Stimulated activated CD8-positive, alpha-beta memory T cell treated with anti-CD3 and anti-CD28 coated beads, Interleukin-7, amount 100 ng/mL, for 48 hours (primary cell): ENCODE data around the gene FAAP24.
"Not testable (repeated sequence)": the region's sequence is repeated elsewhere in the genome, so short reads cannot be mapped to it uniquely, and the experiment has no call there.

ENCODE experiments used
- DNase-seq, 2 donors: peaks; one replicate each; pipeline ENCODE4 v3.0.0-alpha.2; 2020; ENCODE audit warnings: low read depth in 1 of 2; ENCODE audit errors: extremely low read depth in 1 of 2

Gene FAAP24

DNA sequence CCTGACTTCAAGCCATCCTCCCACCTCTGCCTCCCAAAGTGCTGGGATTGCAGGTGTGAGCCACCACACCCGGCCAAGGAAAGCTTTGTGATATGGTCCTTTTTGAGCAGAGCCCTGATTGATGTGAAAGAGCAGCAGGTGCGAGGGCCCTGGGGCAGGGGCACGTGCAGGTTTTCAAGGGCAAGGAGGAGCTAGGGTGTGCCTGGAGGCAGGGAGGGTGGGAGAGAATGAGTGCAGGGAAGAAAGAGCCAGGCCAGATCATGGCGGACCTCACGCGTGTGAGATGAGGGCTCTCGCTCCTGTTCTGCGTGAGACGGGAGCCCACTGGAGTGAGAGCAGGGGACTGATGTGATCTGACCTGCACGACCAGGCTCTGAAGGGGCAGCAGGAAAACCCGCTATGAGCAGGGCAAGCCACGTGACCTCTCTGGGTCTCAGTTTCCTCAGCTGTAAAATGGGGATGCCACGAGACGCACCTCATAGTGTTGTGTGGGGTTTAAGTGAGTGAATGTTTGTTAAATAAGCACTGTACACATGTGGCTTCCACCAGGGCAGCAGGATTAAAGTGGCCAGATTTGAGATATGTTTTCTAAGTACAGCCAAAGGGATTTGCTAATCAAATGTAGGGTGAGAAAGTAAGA is 25.8 kb downstream of the FAAP24 start:
- DNase-seq, result no peak

DNA sequence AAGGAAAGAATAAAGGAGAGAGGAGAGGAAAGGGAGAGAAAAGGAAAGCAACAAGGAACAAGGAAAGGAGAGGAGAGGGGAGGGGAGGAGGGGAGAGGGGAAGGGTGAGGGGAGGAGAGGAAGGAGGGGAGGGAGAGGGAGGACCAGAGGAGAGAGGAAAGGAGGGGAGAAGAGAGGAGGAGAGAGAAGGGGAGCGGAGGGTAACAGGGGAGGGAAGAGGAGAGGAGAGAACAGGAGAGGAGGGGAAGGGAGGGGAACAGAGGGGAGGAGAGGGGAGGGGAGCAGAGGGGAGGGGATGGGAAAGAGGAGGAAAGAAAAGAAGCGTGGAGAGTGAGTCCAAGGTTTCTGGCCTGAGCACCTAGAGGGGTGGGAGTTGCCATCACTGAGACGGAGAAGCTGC is 26.7 kb downstream of the FAAP24 start:
- DNase-seq, result no peak

DNA sequence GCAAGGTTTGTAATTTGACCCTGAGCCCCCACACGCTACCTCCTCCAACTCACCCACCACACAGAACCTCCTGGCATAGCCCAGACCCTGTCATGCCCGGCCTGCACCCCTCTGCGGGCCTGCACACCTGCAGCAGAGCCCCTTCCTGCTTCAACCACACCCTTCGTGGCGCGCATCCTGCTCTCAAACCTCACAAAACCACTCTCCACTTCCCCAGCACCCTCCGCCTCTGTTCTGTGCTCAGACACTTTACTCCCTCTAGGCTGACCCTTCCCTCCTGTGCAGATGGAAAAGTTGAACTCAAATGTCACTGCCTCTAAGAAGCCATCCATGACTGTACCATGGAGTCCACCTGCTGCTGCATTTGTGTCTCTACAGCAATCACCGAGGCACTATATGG is 28.5 kb downstream of the FAAP24 start:
- no peak for DNase-seq

DNA sequence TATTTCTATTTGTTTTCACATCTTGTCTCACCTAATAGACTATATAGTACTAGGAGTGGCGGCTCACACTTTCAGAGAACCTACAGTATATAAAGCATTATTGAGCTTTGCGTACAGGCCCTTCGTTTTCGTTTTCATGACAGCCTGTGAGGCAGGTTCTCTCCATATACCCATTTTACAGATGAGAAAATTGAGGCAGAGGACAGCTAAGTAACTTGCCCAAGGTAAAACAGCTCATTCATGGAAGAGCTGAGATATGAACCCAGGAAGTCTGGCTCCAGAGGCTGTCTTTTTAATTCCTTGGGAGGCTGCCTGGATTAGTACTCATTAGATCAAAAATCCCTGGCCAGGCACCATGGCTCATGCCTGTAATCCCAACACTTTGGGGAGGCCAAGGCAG is 28.9 kb downstream of the FAAP24 start:
- DNase-seq, result no peak

DNA sequence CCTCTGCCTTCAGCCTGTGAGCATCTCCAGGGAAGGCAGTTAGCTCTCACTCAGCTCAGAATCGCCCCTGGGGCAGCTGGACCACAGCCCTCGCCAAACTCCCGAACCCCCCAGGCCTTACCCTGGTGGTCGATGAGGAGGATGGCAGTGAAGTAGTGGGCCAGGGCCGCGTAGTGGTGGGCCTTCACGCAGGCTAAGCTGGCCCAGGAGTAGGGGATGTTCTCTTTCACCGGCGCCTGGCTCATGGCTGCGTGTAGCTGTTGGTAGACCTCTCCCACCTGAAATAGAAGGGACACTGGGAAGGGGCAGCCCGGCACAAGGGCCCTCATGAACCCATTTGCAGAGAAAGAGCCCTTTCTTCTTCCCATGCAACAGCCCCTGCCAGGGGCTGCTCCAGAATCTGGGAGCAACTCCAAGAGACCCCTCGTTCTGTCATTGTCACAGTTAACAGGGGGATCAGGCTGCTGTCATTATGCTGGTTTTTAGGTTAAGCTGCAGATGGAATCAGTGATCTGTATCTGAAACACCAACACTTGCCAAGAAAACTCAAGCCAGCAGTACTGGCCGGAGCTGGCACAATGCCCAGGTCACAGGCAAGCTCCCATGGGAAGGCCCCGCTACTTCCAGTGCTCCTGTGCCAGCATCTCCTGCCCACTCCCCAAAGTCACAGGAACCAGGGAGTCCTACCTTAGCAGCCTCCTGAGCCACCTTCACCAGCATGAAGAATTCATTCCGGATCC is 30.3 kb downstream of the FAAP24 start:
- not testable (repeated sequence) for DNase-seq

DNA sequence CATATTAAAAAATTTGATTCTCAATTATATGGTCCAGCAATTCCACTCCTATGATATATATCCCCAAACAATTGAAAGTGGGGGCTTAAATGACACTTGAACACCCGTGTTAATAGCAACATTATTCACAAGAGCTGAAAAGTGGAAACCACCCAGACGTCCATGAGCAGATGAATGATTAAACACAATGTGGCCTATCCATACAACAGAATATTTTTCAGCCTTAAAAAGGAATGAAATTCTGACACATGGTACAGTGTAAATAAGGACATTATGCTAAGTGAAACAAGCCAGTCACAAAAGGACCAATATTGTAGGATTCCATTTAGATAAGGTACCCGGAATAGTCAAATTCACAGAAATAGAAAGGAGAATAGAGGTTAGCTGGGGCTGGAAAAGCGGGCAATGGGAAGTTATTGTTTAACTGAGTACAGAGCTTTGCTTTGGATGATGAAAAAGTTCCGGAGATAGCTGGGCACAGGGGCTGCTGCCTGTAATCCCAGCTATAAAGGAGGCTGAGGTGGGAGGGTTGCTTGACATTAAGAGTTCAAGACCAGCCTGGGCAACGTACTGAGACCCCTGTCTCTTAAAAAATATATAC is 31.5 kb downstream of the FAAP24 start:
- DNase-seq, result not testable (repeated sequence)

DNA sequence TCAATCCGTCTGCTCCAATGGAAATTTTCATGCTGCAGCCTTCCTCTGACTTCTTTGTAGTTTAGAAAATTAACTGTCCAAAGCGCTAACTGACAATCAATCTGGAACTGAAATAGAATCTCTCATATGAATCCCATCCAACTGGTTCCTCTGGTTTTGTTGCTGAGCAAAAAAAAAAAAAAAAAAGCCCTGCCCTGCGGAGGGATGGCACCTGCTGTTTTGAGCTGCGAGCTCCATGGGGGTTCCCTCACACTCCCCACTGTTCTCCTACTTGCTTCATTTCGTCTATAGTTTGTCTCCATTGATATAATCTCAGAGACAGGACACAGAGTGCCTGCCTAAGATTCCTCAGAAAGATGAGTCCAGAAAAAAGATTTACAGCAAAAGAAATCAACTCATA is 33.4 kb downstream of the FAAP24 start:
- no peak for DNase-seq

DNA sequence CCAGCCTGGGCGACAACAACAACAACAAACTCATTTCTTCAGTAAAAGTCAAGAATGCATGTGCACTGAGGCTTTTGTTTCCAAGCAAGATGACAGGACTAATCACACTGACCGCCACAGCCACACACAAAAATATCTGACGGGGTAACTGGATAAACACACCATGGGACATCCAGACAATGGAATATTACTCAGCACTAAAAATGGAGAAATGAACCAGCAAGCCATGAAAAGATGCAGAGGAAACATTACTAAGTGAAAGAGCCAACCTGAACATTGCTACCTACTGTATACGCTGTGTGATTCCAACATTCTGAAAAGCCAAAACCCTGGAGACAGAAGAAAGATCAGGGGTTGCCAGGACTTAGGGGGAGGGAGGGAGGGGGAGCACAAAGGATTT is 36.7 kb downstream of the FAAP24 start:
- no peak for DNase-seq

DNA sequence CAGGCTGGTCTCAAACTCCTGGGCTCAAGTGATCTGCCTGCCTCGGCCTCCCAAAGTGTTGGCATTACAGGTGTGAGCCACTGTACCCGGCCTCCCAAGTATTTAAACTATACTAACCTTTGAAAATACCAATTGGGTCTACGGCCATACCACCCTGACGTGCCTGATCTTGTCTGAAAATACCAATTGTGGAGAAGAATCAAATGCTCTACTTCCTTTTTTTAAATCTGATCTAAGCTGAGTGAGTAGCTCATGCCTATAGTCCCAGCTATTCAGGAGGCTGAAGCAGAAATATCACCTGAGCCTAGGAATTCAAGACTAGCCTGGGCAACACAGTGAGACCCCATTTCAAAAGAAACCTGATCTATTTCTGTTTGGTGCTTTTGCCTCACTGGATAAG is 38.8 kb downstream of the FAAP24 start:
- not testable (repeated sequence) for DNase-seq

DNA sequence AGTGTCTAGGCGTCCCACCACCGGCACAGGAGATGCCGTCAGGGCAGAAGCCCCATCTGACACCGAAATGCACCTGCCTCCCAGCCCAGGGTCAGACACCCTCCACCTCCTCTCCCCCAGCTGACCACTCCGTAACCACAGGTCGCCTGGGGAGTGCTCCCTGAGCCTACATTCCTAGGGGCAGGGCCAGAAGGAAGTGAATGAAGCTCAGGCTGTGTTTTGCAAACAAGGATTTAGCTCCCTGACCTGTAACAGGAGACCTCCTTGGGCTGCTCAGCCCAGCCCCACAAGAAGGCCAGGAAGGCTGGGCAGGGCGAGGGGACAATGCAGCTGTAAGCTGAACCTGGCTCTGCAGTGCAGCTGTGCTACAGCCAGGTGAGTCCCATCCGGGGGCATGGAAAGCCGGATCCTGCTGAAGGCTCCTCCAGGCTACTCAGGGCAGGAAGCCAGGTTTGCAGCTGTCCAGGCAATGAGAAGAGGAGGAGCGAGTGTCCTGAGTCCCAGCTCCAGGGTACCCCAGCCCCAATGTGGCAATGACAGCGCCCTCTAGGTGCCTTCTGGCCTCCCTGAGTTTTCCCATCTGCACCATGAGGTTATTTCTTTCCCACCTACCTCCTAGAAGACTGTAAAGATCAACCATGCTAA is 50.6 kb downstream of the FAAP24 start:
- DNase-seq, result no peak

DNA sequence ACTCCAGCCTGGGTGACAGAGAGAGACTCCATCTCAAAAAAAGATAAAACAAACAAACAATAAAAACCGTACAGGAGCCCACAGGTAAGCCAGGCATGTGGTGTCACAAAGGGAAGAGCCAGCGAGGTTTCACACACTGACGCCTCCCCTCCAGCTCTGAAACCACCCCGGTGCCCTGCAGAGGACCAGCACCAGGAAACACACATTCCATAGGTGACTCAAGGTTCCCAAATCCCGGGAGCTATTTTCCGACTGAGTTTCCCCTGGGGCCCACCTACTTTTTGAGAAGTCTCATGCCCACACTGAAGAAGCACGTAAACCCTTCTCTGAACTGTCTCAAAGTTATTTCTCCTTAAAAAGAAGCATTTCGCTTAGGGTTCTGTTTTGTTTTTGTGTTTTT is 52.4 kb downstream of the FAAP24 start:
- DNase-seq, result no peak

DNA sequence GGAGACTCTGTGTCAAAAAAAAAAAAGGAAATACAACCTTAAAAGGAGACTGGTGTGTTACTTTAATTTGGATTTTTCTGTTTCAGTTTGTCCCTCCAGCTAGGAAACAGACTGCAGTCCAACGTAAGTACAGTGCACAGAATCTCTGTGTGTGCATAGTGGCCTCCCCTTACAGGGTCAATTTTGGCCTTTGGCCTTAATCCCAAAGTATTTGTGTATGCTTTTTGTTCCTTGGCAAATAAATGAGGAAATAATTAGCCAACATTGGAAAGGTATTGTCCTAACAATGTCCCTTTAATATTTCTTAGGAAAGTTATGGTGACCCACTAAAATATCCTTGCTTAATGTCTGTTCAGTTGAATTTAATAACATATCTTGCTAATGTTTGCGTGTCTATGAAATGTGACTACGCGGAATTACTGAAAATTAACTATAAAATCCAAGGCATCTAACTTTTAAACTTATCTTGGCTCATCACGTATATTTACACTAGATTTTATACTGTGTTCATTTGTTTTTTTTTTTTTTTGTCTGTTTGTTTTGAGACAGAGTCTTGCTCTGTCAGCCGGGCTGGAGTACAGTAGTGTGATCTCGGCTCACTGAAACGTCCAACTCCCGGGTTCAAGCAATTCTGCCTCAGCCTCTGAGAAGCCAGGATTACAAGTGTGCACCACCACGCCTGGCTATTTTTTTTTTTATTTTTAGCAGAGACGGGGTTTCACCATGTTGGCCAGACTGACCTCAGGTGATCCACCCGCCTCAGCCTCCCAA is 53.6 kb downstream of the FAAP24 start:
- not testable (repeated sequence) for DNase-seq

DNA sequence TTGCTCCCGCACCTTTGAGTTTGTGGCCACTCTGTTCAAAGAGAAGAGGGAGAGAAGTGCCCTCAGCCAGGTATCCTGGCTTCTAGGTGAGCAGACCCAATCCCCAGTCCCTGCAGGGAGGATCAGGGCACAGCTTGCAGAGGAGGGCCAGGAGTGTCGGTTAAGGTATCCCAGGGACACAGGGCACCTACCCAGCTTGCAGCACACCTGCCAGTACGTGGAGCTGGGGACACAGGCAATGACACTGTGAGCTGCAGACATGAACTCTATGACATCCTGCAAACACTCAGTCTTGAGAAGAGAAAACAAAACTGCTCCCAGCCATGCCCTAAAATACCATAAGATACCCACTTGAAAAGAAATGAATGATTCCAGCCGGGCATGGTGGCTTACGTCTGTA is 54.6 kb downstream of the FAAP24 start:
- not testable (repeated sequence) for DNase-seq
